GM23338 (cell line): ENCODE data around the gene BCKDK. TPM values are rescaled to one million over a fixed set of nuclear protein-coding genes. Genes with fewer than 3 reads are reported as not detected.

Experiments used
- ATAC-seq: fragments of 200-7000 bp; cut with Tn5 transposase; 3 replicates; pipeline ENCODE4 v1.9.1; 2020
- DNase-seq: peaks from one replicate; pipeline ENCODE4 v3.0.0-alpha.2; 2015; ENCODE audit warnings: low spot score
- H2AFZ ChIP-seq: fragments of 200-600 bp; sonication (generic); 2 replicates; pipeline ENCODE4 v1.8.0; 2016; ENCODE audit warnings: antibody characterized with exemption, mild to moderate bottlenecking, moderate library complexity
- H3F3A ChIP-seq: fragments of 200-600 bp; sonication (generic); replicated peaks from 2 replicates; pipeline ENCODE4 v1.8.0; 2017; ENCODE audit warnings: antibody characterized with exemption, mixed run types, low read depth
- H3K27ac ChIP-seq: fragments of 200-600 bp; sonication (generic); 2 replicates; pipeline ENCODE4 v1.6.1; 2016; ENCODE audit warnings: low read depth
- H3K27me3 ChIP-seq: fragments of 200-600 bp; sonication (generic); 2 replicates; pipeline ENCODE4 v1.8.0; 2016; ENCODE audit warnings: mild to moderate bottlenecking, mixed run types, moderate library complexity; ENCODE audit not compliant: insufficient read depth
- H3K36me3 ChIP-seq: fragments of 200-600 bp; sonication (generic); 2 replicates; pipeline ENCODE4 v1.8.0; 2016; ENCODE audit warnings: mild to moderate bottlenecking; ENCODE audit not compliant: insufficient read depth
- H3K4me1 ChIP-seq: fragments of 200-600 bp; sonication (generic); 2 replicates; pipeline ENCODE4 v1.8.0; 2016; ENCODE audit warnings: mild to moderate bottlenecking, moderate library complexity; ENCODE audit not compliant: insufficient read depth
- H3K4me2 ChIP-seq: fragments of 200-600 bp; sonication (generic); 2 replicates; pipeline ENCODE4 v1.7.1; 2017; ENCODE audit warnings: mixed run types
- H3K4me3 ChIP-seq: fragments of 200-600 bp; sonication (generic); 2 replicates; pipeline ENCODE4 v1.6.1; 2016; ENCODE audit warnings: mixed run types
- H3K79me2 ChIP-seq: fragments of 200-600 bp; sonication (generic); replicated peaks from 2 replicates; pipeline ENCODE4 v1.8.0; 2017; ENCODE audit warnings: mild to moderate bottlenecking; ENCODE audit not compliant: insufficient read depth
- H3K9me2 ChIP-seq: fragments of 200-600 bp; sonication (generic); 2 replicates; pipeline ENCODE4 v1.8.0; 2017; ENCODE audit not compliant: insufficient read depth
- H4K20me1 ChIP-seq: fragments of 200-600 bp; sonication (generic); replicated peaks from 2 replicates; pipeline ENCODE4 v1.8.0; 2017; ENCODE audit warnings: mild to moderate bottlenecking; ENCODE audit not compliant: insufficient read depth
- H3K27ac Mint-ChIP-seq: 2 replicates; pipeline ENCODE4 v1.8.0; 2020; ENCODE audit warnings: inconsistent platforms, mild to moderate bottlenecking, moderate library complexity, mixed read lengths
- H3K27me3 Mint-ChIP-seq: 3 replicates; pipeline ENCODE4 v1.8.0; 2022; ENCODE audit warnings: low read depth, mild to moderate bottlenecking, moderate library complexity, mixed read lengths, inconsistent platforms; ENCODE audit not compliant: insufficient read depth, poor library complexity
- H3K36me3 Mint-ChIP-seq: 3 replicates; pipeline ENCODE4 v1.8.0; 2021; ENCODE audit warnings: low read depth, mild to moderate bottlenecking, inconsistent platforms, moderate library complexity, mixed read lengths
- H3K4me1 Mint-ChIP-seq: 3 replicates; pipeline ENCODE4 v1.8.0; 2020; ENCODE audit warnings: mild to moderate bottlenecking, inconsistent platforms, mixed read lengths
- H3K4me3 Mint-ChIP-seq: 3 replicates; pipeline ENCODE4 v1.8.0; 2021; ENCODE audit warnings: moderate library complexity, mild to moderate bottlenecking, inconsistent platforms, mixed read lengths
- H3K9me3 Mint-ChIP-seq: 3 replicates; pipeline ENCODE4 v1.8.0; 2020; ENCODE audit warnings: moderate library complexity, mild to moderate bottlenecking, inconsistent platforms, mixed read lengths
- CREB1 ChIP-seq: fragments of 250-450 bp; sonication (Bioruptor Pico); IDR thresholded peaks from 2 replicates; pipeline ENCODE4 v1.5.0; 2020; ENCODE audit warnings: low read depth, mild to moderate bottlenecking, moderate library complexity
- EZH2 ChIP-seq: fragments of 200-600 bp; sonication (generic); IDR thresholded peaks from one replicate; pipeline ENCODE4 v1.8.0; 2017; ENCODE audit warnings: antibody characterized with exemption, mild to moderate bottlenecking, low read depth; ENCODE audit not compliant: unreplicated experiment
- JUNB ChIP-seq: IDR thresholded peaks from one replicate; pipeline ENCODE4 v1.6.1; 2016; ENCODE audit warnings: antibody characterized with exemption; ENCODE audit not compliant: unreplicated experiment
- NANOG ChIP-seq: IDR thresholded peaks from 2 replicates; pipeline ENCODE4 v1.6.1; 2016; ENCODE audit warnings: antibody characterized with exemption, borderline replicate concordance
- POLR2AphosphoS5 ChIP-seq: IDR thresholded peaks from 2 replicates; pipeline ENCODE4 v1.6.1; 2016; ENCODE audit warnings: antibody characterized with exemption, low read depth
- STAT1 ChIP-seq: IDR thresholded peaks from one replicate; pipeline ENCODE4 v1.6.1; 2016; ENCODE audit warnings: antibody characterized with exemption; ENCODE audit not compliant: unreplicated experiment
- polyA plus RNA-seq: library from polyadenylated mRNA; unstranded; fragments of >200 nt; fragmentation: Nextera tagmentation; extraction: Ambion mirVana; gene quantifications from 2 replicates; pipeline ENCODE4 v1.2.1, GENCODE V29; 2016
- total RNA-seq: library from RNA; depleted of rRNA; stranded (reverse); fragments of >200 nt; shearing (Covaris generic); gene quantifications from 2 replicates; pipeline ENCODE4 v1.2.3, GENCODE V29; 2014
- TF ChIP-seq, protein P1 (sequence below), 2 experiments: fragments of 200-600 bp in 1 of 2; sonication (generic) in 1 of 2; conservative IDR thresholded peaks; 2 replicates each; pipeline versions ENCODE4 v1.5.1 to v1.6.1; 2016 to 2017; ENCODE audit warnings: antibody characterized with exemption in 2 of 2, low read depth in 2 of 2, mild to moderate bottlenecking in 2 of 2, moderate library complexity in 1 of 2
- TF ChIP-seq, protein P2 (sequence below): IDR thresholded peaks from one replicate; pipeline ENCODE4 v1.6.1; 2018; ENCODE audit warnings: antibody characterized with exemption; ENCODE audit not compliant: unreplicated experiment
- TF ChIP-seq, protein P3 (sequence below): fragments of 250-450 bp; sonication (Bioruptor Pico); IDR thresholded peaks from 2 replicates; pipeline ENCODE4 v1.5.0; 2020; ENCODE audit warnings: mild to moderate bottlenecking, moderate library complexity
- TF ChIP-seq, protein P4 (sequence below): IDR thresholded peaks from 2 replicates; pipeline ENCODE4 v1.6.1; 2016; ENCODE audit warnings: antibody characterized with exemption

Gene BCKDK
- total and polyA plus RNA-seq, 2 experiments from 2014 or later, result 36.1 to 58.9 TPM

DNA sequence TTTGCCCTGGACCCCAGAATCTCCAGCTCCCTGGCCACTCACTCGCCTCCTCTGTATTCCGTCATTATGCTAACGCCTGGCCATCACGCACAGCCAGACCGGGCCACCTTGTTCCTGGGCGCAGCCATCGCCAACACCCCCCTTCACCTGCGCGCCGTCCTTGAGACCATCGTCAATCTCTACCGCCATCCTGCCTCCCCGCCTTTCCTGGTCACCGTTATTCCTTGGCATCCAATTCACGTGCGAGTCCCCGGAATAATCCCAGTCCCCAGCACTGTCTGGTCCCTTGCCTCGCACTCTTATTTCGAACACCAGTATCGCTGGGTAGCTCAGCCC lies 14.1 kb upstream of the BCKDK start:
- Histone ChIP-seq H3K27me3 (no peaks in the 10 kb centered on the region), H3K79me2 (peaks cover 16% of the 10 kb centered on the region), H3K36me3 (no peaks in the 10 kb centered on the region), H4K20me1 (no peaks in the 10 kb centered on the region), H3K4me3 (peak overlapping the region; percentile 84), H3K4me1 (peaks cover 7% of the 10 kb centered on the region; the same call in 1 of the 2 replicates), H3K27ac (peak overlapping the region; percentile 85), H3K9me2 (no peaks in the 10 kb centered on the region), H2AFZ (peak overlapping the region; percentile 75), H3F3A (peaks cover 6% of the 10 kb centered on the region; the same call in 1 of the 2 replicates), H3K4me2 (peak overlapping the region; percentile 91)
- peak; percentile 62 for DNase-seq
- Mint-ChIP-seq H3K4me1 (peaks cover 8% of the 10 kb centered on the region), H3K36me3 (peaks cover 28% of the 10 kb centered on the region), H3K9me3 (peaks cover 5% of the 10 kb centered on the region; the same call in 2 of the 3 replicates), H3K27ac (peak overlapping the region; percentile 80), H3K27me3 (peaks cover 11% of the 10 kb centered on the region), H3K4me3 (peak overlapping the region; percentile 93)
- ATAC-seq, result peak; percentile 21
- TF ChIP-seq, protein P1, sequence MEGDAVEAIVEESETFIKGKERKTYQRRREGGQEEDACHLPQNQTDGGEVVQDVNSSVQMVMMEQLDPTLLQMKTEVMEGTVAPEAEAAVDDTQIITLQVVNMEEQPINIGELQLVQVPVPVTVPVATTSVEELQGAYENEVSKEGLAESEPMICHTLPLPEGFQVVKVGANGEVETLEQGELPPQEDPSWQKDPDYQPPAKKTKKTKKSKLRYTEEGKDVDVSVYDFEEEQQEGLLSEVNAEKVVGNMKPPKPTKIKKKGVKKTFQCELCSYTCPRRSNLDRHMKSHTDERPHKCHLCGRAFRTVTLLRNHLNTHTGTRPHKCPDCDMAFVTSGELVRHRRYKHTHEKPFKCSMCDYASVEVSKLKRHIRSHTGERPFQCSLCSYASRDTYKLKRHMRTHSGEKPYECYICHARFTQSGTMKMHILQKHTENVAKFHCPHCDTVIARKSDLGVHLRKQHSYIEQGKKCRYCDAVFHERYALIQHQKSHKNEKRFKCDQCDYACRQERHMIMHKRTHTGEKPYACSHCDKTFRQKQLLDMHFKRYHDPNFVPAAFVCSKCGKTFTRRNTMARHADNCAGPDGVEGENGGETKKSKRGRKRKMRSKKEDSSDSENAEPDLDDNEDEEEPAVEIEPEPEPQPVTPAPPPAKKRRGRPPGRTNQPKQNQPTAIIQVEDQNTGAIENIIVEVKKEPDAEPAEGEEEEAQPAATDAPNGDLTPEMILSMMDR (conservative IDR thresholded peaks at IDR 0.05; ENCODE audit: low read depth in 2 of 2), result no peak
- TF ChIP-seq CREB1 (CRISPR knock-in tag) (no peak), JUNB (no peak), EZH2 (no peak), POLR2AphosphoS5 (no peak), NANOG (no peak), STAT1 (no peak)
- TF ChIP-seq, protein P2, sequence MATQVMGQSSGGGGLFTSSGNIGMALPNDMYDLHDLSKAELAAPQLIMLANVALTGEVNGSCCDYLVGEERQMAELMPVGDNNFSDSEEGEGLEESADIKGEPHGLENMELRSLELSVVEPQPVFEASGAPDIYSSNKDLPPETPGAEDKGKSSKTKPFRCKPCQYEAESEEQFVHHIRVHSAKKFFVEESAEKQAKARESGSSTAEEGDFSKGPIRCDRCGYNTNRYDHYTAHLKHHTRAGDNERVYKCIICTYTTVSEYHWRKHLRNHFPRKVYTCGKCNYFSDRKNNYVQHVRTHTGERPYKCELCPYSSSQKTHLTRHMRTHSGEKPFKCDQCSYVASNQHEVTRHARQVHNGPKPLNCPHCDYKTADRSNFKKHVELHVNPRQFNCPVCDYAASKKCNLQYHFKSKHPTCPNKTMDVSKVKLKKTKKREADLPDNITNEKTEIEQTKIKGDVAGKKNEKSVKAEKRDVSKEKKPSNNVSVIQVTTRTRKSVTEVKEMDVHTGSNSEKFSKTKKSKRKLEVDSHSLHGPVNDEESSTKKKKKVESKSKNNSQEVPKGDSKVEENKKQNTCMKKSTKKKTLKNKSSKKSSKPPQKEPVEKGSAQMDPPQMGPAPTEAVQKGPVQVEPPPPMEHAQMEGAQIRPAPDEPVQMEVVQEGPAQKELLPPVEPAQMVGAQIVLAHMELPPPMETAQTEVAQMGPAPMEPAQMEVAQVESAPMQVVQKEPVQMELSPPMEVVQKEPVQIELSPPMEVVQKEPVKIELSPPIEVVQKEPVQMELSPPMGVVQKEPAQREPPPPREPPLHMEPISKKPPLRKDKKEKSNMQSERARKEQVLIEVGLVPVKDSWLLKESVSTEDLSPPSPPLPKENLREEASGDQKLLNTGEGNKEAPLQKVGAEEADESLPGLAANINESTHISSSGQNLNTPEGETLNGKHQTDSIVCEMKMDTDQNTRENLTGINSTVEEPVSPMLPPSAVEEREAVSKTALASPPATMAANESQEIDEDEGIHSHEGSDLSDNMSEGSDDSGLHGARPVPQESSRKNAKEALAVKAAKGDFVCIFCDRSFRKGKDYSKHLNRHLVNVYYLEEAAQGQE, result no peak
- TF ChIP-seq, protein P3, sequence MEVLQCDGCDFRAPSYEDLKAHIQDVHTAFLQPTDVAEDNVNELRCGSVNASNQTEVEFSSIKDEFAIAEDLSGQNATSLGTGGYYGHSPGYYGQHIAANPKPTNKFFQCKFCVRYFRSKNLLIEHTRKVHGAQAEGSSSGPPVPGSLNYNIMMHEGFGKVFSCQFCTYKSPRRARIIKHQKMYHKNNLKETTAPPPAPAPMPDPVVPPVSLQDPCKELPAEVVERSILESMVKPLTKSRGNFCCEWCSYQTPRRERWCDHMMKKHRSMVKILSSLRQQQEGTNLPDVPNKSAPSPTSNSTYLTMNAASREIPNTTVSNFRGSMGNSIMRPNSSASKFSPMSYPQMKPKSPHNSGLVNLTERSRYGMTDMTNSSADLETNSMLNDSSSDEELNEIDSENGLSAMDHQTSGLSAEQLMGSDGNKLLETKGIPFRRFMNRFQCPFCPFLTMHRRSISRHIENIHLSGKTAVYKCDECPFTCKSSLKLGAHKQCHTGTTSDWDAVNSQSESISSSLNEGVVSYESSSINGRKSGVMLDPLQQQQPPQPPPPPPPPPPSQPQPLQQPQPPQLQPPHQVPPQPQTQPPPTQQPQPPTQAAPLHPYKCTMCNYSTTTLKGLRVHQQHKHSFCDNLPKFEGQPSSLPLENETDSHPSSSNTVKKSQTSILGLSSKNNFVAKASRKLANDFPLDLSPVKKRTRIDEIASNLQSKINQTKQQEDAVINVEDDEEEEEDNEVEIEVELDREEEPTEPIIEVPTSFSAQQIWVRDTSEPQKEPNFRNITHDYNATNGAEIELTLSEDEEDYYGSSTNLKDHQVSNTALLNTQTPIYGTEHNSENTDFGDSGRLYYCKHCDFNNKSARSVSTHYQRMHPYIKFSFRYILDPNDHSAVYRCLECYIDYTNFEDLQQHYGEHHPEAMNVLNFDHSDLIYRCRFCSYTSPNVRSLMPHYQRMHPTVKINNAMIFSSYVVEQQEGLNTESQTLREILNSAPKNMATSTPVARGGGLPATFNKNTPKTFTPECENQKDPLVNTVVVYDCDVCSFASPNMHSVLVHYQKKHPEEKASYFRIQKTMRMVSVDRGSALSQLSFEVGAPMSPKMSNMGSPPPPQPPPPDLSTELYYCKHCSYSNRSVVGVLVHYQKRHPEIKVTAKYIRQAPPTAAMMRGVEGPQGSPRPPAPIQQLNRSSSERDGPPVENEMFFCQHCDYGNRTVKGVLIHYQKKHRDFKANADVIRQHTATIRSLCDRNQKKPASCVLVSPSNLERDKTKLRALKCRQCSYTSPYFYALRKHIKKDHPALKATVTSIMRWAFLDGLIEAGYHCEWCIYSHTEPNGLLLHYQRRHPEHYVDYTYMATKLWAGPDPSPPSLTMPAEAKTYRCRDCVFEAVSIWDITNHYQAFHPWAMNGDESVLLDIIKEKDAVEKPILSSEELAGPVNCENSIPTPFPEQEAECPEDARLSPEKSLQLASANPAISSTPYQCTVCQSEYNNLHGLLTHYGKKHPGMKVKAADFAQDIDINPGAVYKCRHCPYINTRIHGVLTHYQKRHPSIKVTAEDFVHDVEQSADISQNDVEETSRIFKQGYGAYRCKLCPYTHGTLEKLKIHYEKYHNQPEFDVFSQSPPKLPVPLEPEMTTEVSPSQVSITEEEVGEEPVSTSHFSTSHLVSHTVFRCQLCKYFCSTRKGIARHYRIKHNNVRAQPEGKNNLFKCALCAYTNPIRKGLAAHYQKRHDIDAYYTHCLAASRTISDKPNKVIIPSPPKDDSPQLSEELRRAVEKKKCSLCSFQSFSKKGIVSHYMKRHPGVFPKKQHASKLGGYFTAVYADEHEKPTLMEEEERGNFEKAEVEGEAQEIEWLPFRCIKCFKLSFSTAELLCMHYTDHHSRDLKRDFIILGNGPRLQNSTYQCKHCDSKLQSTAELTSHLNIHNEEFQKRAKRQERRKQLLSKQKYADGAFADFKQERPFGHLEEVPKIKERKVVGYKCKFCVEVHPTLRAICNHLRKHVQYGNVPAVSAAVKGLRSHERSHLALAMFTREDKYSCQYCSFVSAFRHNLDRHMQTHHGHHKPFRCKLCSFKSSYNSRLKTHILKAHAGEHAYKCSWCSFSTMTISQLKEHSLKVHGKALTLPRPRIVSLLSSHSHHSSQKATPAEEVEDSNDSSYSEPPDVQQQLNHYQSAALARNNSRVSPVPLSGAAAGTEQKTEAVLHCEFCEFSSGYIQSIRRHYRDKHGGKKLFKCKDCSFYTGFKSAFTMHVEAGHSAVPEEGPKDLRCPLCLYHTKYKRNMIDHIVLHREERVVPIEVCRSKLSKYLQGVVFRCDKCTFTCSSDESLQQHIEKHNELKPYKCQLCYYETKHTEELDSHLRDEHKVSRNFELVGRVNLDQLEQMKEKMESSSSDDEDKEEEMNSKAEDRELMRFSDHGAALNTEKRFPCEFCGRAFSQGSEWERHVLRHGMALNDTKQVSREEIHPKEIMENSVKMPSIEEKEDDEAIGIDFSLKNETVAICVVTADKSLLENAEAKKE (CRISPR knock-in tag), result no peak
- TF ChIP-seq, protein P4, sequence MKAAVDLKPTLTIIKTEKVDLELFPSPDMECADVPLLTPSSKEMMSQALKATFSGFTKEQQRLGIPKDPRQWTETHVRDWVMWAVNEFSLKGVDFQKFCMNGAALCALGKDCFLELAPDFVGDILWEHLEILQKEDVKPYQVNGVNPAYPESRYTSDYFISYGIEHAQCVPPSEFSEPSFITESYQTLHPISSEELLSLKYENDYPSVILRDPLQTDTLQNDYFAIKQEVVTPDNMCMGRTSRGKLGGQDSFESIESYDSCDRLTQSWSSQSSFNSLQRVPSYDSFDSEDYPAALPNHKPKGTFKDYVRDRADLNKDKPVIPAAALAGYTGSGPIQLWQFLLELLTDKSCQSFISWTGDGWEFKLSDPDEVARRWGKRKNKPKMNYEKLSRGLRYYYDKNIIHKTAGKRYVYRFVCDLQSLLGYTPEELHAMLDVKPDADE, result no peak
